H1 (cell line): Measurements from ENCODE around the gene SLC15A1. TPM values are rescaled to one million over a fixed set of nuclear protein-coding genes. Genes with fewer than 3 reads are reported as not detected.

Source experiments
- CTCF ChIA-PET: fragments of 300-600 bp; sonication (Branson Sonifier 250); formaldehyde crosslinking; loops from one replicate; lab custom pipeline; 2021; ENCODE audit not compliant: partially characterized antibody; lab: Charles Lee
- POLR2A ChIA-PET: fragments of 300-600 bp; sonication (Branson Sonifier 250); formaldehyde crosslinking; loops from one replicate; lab custom pipeline; 2021; ENCODE audit warnings: inconsistent platforms; ENCODE audit not compliant: partially characterized antibody; lab: Charles Lee
- DNase-seq, 2 experiments: peaks; one replicate each; pipeline versions ENCODE4 v3.0.0 to v3.0.0-alpha.2; 2010 to 2022; ENCODE audit warnings: low spot score in 2 of 2, low read depth in 1 of 2, mixed read lengths in 1 of 2
- FAIRE-seq: peaks from 2 replicates; lab custom pipeline; 2011; peaks lifted over from hg19 to GRCh38; lab: Jason Lieb, UNC
- H2AFZ ChIP-seq: 2 replicates; pipeline ENCODE4 v1.8.1; 2012; ENCODE audit warnings: low read length, inconsistent platforms
- H2AK5ac ChIP-seq: 2 replicates; pipeline ENCODE4 v1.6.1; 2013; ENCODE audit warnings: low read depth, low read length
- H2BK120ac ChIP-seq: replicated peaks from 2 replicates; pipeline ENCODE3; 2013; ENCODE audit warnings: low read depth, low read length, inconsistent platforms
- H2BK12ac ChIP-seq: 2 replicates; pipeline ENCODE4 v1.6.1; 2013; ENCODE audit warnings: low read depth, low read length
- H2BK15ac ChIP-seq: 2 replicates; pipeline ENCODE4 v1.6.1; 2013; ENCODE audit warnings: low read length
- H2BK20ac ChIP-seq: 2 replicates; pipeline ENCODE4 v1.6.1; 2013; ENCODE audit warnings: low read length
- H2BK5ac ChIP-seq: 2 replicates; pipeline ENCODE4 v1.6.1; 2013; ENCODE audit warnings: low read depth, low read length
- H3K14ac ChIP-seq: 2 replicates; pipeline ENCODE4 v1.6.1; 2013; ENCODE audit warnings: inconsistent platforms; ENCODE audit not compliant: insufficient read length
- H3K18ac ChIP-seq: 2 replicates; pipeline ENCODE4 v1.6.1; 2013; ENCODE audit warnings: low read length; ENCODE audit errors: extremely low read depth
- H3K23ac ChIP-seq: 2 replicates; pipeline ENCODE4 v1.6.1; 2013; ENCODE audit warnings: inconsistent platforms; ENCODE audit not compliant: insufficient read length
- H3K23me2 ChIP-seq: 2 replicates; pipeline ENCODE4 v1.6.1; 2013; ENCODE audit warnings: low read depth, low read length
- H3K27ac ChIP-seq: 2 replicates; pipeline ENCODE4 v1.6.1; 2011; ENCODE audit warnings: low read depth, low read length, inconsistent platforms
- H3K27me3 ChIP-seq, 4 experiments: replicated peaks in 1 of 4; 1 replicate in 1 of 4; 2 replicates in 3 of 4; pipeline versions ENCODE4 v1.6.1 to v1.8.1; 2011 to 2013; ENCODE audit warnings: low read length in 3 of 4, mild to moderate bottlenecking in 3 of 4, inconsistent platforms in 2 of 4, mixed read lengths in 2 of 4, moderate library complexity in 1 of 4; ENCODE audit not compliant: control insufficient read depth in 3 of 4, insufficient read depth in 3 of 4; ENCODE audit errors: extremely low read depth in 1 of 4
- H3K36me3 ChIP-seq, 4 experiments: 2 replicates each; pipeline versions ENCODE4 v1.6.1 to v1.8.1; 2011 to 2013; ENCODE audit warnings: mild to moderate bottlenecking in 4 of 4, low read length in 3 of 4, moderate library complexity in 2 of 4, control low read depth in 1 of 4, inconsistent platforms in 1 of 4; ENCODE audit not compliant: insufficient read depth in 4 of 4, control insufficient read depth in 2 of 4
- H3K4ac ChIP-seq: replicated peaks from 2 replicates; pipeline ENCODE3; 2013; ENCODE audit warnings: low read length, low read depth, mixed read lengths, inconsistent platforms; ENCODE audit not compliant: insufficient read length
- H3K4me1 ChIP-seq, 4 experiments: replicated peaks in 1 of 4; 1 replicate in 1 of 4; 2 replicates in 3 of 4; pipeline versions ENCODE4 v1.6.1 to v1.8.1; 2011 to 2013; ENCODE audit warnings: low read length in 3 of 4, inconsistent platforms in 2 of 4, mixed read lengths in 1 of 4; ENCODE audit not compliant: insufficient read depth in 4 of 4, control insufficient read depth in 3 of 4
- H3K4me2 ChIP-seq, 2 experiments: 2 replicates each; pipeline versions ENCODE4 v1.6.1 to v1.8.1; 2011 to 2013; ENCODE audit warnings: low read depth in 2 of 2, low read length in 2 of 2, control low read depth in 1 of 2, inconsistent platforms in 1 of 2, mild to moderate bottlenecking in 1 of 2; ENCODE audit not compliant: insufficient read depth in 1 of 2
- H3K4me3 ChIP-seq, 4 experiments: fragments of 200-600, 300-600 bp in 1 of 4; sonication (generic), shearing (Covaris generic), sonication (Bioruptor Twin) in 1 of 4; 2 replicates each; pipeline versions ENCODE4 v1.5.1 to v1.8.1; 2011 to 2016; ENCODE audit warnings: low read length in 4 of 4, low read depth in 3 of 4, control low read depth in 2 of 4, inconsistent platforms in 2 of 4, mild to moderate bottlenecking in 2 of 4, mixed read lengths in 1 of 4, moderate library complexity in 1 of 4; ENCODE audit not compliant: insufficient read depth in 2 of 4; ENCODE audit errors: extremely low read depth in 1 of 4
- H3K56ac ChIP-seq: replicated peaks from 2 replicates; pipeline ENCODE3; 2013; ENCODE audit warnings: low read depth, mild to moderate bottlenecking, mixed read lengths, low read length, inconsistent platforms; ENCODE audit not compliant: insufficient read length
- H3K79me1 ChIP-seq: 2 replicates; pipeline ENCODE4 v1.6.1; 2013; ENCODE audit warnings: low read depth, low read length, control low read depth
- H3K79me2 ChIP-seq, 2 experiments: 2 replicates each; pipeline versions ENCODE4 v1.6.1 to v1.8.1; 2012 to 2013; ENCODE audit warnings: low read length in 2 of 2, mild to moderate bottlenecking in 2 of 2, inconsistent platforms in 1 of 2; ENCODE audit not compliant: insufficient read depth in 2 of 2, control insufficient read depth in 1 of 2
- H3K9ac ChIP-seq, 4 experiments: replicated peaks in 1 of 4; 1 replicate in 1 of 4; 2 replicates in 3 of 4; pipeline versions ENCODE4 v1.6.1 to v1.8.1; 2011 to 2013; ENCODE audit warnings: low read depth in 3 of 4, low read length in 3 of 4, control low read depth in 2 of 4, mild to moderate bottlenecking in 2 of 4, moderate library complexity in 2 of 4, inconsistent platforms in 1 of 4; ENCODE audit errors: extremely low read depth in 1 of 4
- H3K9me3 ChIP-seq, 2 experiments: 2 replicates each; pipeline versions ENCODE4 v1.6.1 to v1.8.1; 2012 to 2013; ENCODE audit warnings: mild to moderate bottlenecking in 2 of 2, moderate library complexity in 2 of 2, control low read depth in 1 of 2, inconsistent platforms in 1 of 2, low read depth in 1 of 2, low read length in 1 of 2, mixed read lengths in 1 of 2; ENCODE audit not compliant: insufficient read depth in 2 of 2
- H4K20me1 ChIP-seq, 2 experiments: replicated peaks in 1 of 2; 2 replicates each; pipeline versions ENCODE3 to v1.8.1; 2011 to 2013; ENCODE audit warnings: inconsistent platforms in 2 of 2, low read length in 2 of 2, mild to moderate bottlenecking in 1 of 2; ENCODE audit not compliant: insufficient read depth in 2 of 2, control insufficient read depth in 1 of 2
- H4K5ac ChIP-seq: 2 replicates; pipeline ENCODE4 v1.6.1; 2013; ENCODE audit warnings: low read length, low read depth, mixed read lengths, inconsistent platforms; ENCODE audit not compliant: insufficient read length
- H4K8ac ChIP-seq: 2 replicates; pipeline ENCODE4 v1.8.0; 2013; ENCODE audit warnings: mild to moderate bottlenecking, moderate library complexity, low read length, inconsistent platforms; ENCODE audit not compliant: insufficient read depth; ENCODE audit errors: extremely low read depth
- H4K91ac ChIP-seq: replicated peaks from 2 replicates; pipeline ENCODE3; 2013; ENCODE audit warnings: low read length, mixed read lengths, inconsistent platforms; ENCODE audit not compliant: insufficient read length
- EGR1 ChIP-seq: IDR thresholded peaks from 2 replicates; pipeline ENCODE4 v1.6.1; 2011; ENCODE audit warnings: low read depth, low read length, borderline replicate concordance
- EZH2 ChIP-seq: fragments of 200-600 bp; sonication (generic); IDR thresholded peaks from 2 replicates; pipeline ENCODE4 v1.7.1; 2012; ENCODE audit warnings: low read depth, mild to moderate bottlenecking, moderate library complexity, low read length, inconsistent platforms; ENCODE audit not compliant: severe bottlenecking
- HDAC2 ChIP-seq, 2 experiments: fragments of 300-600 bp in 1 of 2; sonication (generic) in 1 of 2; IDR thresholded peaks; 2 replicates each; pipeline ENCODE4 v1.6.1; 2011 to 2012; ENCODE audit warnings: low read depth in 2 of 2, low read length in 2 of 2, mild to moderate bottlenecking in 2 of 2, moderate library complexity in 2 of 2, borderline replicate concordance in 1 of 2, inconsistent platforms in 1 of 2
- JUND ChIP-seq: IDR thresholded peaks from 2 replicates; pipeline ENCODE4 v1.6.1; 2011; ENCODE audit warnings: mild to moderate bottlenecking, improper control_type of control experiment, low read length
- POLR2AphosphoS5 ChIP-seq: IDR thresholded peaks from 2 replicates; pipeline ENCODE4 v1.6.1; 2011; ENCODE audit warnings: low read depth, low read length
- POU5F1 ChIP-seq: IDR thresholded peaks from 2 replicates; pipeline ENCODE4 v1.6.1; 2011; ENCODE audit warnings: low read depth, mild to moderate bottlenecking, low read length, moderate library complexity
- RAD21 ChIP-seq, 2 experiments: IDR thresholded peaks in 1 of 2; conservative IDR thresholded peaks in 1 of 2; 2 replicates each; pipeline ENCODE4 v1.6.1; 2011; ENCODE audit warnings: low read depth in 2 of 2, low read length in 2 of 2, improper control_type of control experiment in 1 of 2, inconsistent platforms in 1 of 2, mild to moderate bottlenecking in 1 of 2, moderate library complexity in 1 of 2
- SP1 ChIP-seq: IDR thresholded peaks from 2 replicates; pipeline ENCODE4 v1.6.1; 2011; ENCODE audit warnings: low read depth, low read length
- WGBS, 2 experiments: shearing (Covaris generic) in 1 of 2; methylation state at CpG; one replicate each; pipeline versions ENCODE4 v1.1.6 to v1.1.7; 2013 to 2015; ENCODE audit warnings: low lambda C conversion rate in 2 of 2, mixed read lengths in 2 of 2, inconsistent platforms in 1 of 2, low coverage in 1 of 2, missing lambda C conversion rate in 1 of 2; ENCODE audit not compliant: insufficient replicate concordance in 2 of 2, insufficient coverage in 1 of 2, insufficient read length in 1 of 2; ENCODE audit errors: extremely low coverage in 1 of 2, missing lambda C conversion rate in 1 of 2; 5-methylcytosine and 5-hydroxymethylcytosine counted together
- polyA plus RNA-seq, 7 experiments: library from polyadenylated mRNA; depleted of rRNA in 3 of 7; stranded (reverse) in 5 of 7; unstranded in 2 of 7; fragments of >200 nt in 5 of 7; fragments of 200-250 nt in 2 of 7; gene quantifications; 1 replicate in 5 of 7; 2 replicates in 1 of 7; 4 replicates in 1 of 7; pipeline versions ENCODE4 v1.2.1 to v1.2.3, GENCODE V29; 2011 to 2013; ENCODE audit warnings: missing spikeins in 2 of 7, mixed read lengths in 2 of 7
- total RNA-seq: library from RNA; stranded (reverse); fragmentation: NEBNext Ultra II Directional; extraction: Animal tissue kit (Norgen Biotek cat#: 25700); gene quantifications from 2 replicates; pipeline ENCODE4 v1.2.1, GENCODE V29; 2021

The SLC15A1 gene
- total and polyA plus RNA-seq, 2 of the 8 experiments (the other 6 are each of a cell fraction or from before 2014, with no cell fraction given): 1.3 to 2.4 TPM

GRCh38 chr13:98731038-98731437 lies 21.4 kb downstream of the SLC15A1 start:
- no peaks in the 10 kb centered on the region for H3K27me3 ChIP-seq
- CTCF ChIA-PET: interaction anchor here (2.8 kb wide), 1 partner anchor 41 kb away, joined by 8 read pairs; no protein-coding TSS in a partner anchor
- no peak for FAIRE-seq
- H3K23ac ChIP-seq: no peak overlapping the region
- H4K5ac ChIP-seq: no peak overlapping the region
- no peak overlapping the region for H3K4me3 ChIP-seq
- POLR2A ChIA-PET: no interaction called here
- WGBS, 2 experiments: 93% methylated on average over 16 of the region's 17 CpGs; no CpG with 5 or more reads in 1 of the 2 experiments
- no peaks in the 10 kb centered on the region for H3K79me1 ChIP-seq
- H3K4me1 ChIP-seq: peaks cover 0 to 2% (median 0%) of the 10 kb centered on the region in 4 experiments; a peak in 1 of 7 replicates
- no peaks in the 10 kb centered on the region for H3K79me2 ChIP-seq
- H2BK5ac ChIP-seq: no peak overlapping the region
- no peak overlapping the region for H3K9ac ChIP-seq
- no peaks in the 10 kb centered on the region for H3K23me2 ChIP-seq
- no peak overlapping the region; the same call in 1 of the 2 replicates for H2AK5ac ChIP-seq
- no peaks in the 10 kb centered on the region for H4K20me1 ChIP-seq
- H3K4me2 ChIP-seq: no peak overlapping the region
- 0 out of 2 replicates have a peak overlapping the region, but pooled peaks have one; percentile 14 for H2BK15ac ChIP-seq
- no peak overlapping the region for H2BK20ac ChIP-seq
- no peak overlapping the region for H2AFZ ChIP-seq
- H2BK120ac ChIP-seq: no peak overlapping the region
- 0 out of 2 replicates have a peak overlapping the region, but pooled peaks have one; percentile 3 for H4K8ac ChIP-seq
- no peak overlapping the region for H4K91ac ChIP-seq
- no peak for TF ChIP-seq POLR2AphosphoS5
- no peak for TF ChIP-seq EGR1
- TF ChIP-seq HDAC2 (IDR thresholded peaks at IDR 0.05; ENCODE audit: borderline replicate concordance in 1 of 2, low read depth in 2 of 2, low read length in 2 of 2): no peak
- no peak for TF ChIP-seq RAD21 (IDR thresholded peaks at IDR 0.05 in 1 of 2, conservative IDR thresholded peaks at IDR 0.05 in 1 of 2; ENCODE audit: low read depth in 2 of 2, low read length in 2 of 2)
- no peak for TF ChIP-seq JUND
- TF ChIP-seq SP1: no peak
- TF ChIP-seq POU5F1: no peak
- TF ChIP-seq EZH2: no peak
- peak overlapping the region; percentile 9; the same call in 1 of the 2 replicates for H3K18ac ChIP-seq
- H2BK12ac ChIP-seq: 0 out of 2 replicates have a peak overlapping the region, but pooled peaks have one; percentile 81
- H3K9me3 ChIP-seq: no peaks in the 10 kb centered on the region
- H3K14ac ChIP-seq: no peak overlapping the region
- H3K36me3 ChIP-seq: no peaks in the 10 kb centered on the region
- no peak overlapping the region for H3K27ac ChIP-seq
- H3K4ac ChIP-seq: no peak overlapping the region
- no peak for DNase-seq
- H3K56ac ChIP-seq: no peak overlapping the region
